SH-SY5Y (cell line): Measurements from ENCODE around the gene RALGAPA2.
A peak's percentile ranks its signal among the peaks of the same experiment; 100 is the strongest.

Experiments
- GATA2 ChIP-seq: IDR thresholded peaks from 2 replicates; pipeline ENCODE4 v1.6.1; 2011; ENCODE audit warnings: mild to moderate bottlenecking, low read depth, low read length
- GATA3 ChIP-seq: IDR thresholded peaks from 2 replicates; pipeline ENCODE4 v1.6.1; 2011; ENCODE audit warnings: low read depth, mild to moderate bottlenecking, low read length, moderate library complexity

The RALGAPA2 gene

GRCh38 chr20:20571068-20571780 lies 141.2 kb downstream of the RALGAPA2 start:
- no peak for TF ChIP-seq GATA2
- TF ChIP-seq GATA3, result no peak

DNA sequence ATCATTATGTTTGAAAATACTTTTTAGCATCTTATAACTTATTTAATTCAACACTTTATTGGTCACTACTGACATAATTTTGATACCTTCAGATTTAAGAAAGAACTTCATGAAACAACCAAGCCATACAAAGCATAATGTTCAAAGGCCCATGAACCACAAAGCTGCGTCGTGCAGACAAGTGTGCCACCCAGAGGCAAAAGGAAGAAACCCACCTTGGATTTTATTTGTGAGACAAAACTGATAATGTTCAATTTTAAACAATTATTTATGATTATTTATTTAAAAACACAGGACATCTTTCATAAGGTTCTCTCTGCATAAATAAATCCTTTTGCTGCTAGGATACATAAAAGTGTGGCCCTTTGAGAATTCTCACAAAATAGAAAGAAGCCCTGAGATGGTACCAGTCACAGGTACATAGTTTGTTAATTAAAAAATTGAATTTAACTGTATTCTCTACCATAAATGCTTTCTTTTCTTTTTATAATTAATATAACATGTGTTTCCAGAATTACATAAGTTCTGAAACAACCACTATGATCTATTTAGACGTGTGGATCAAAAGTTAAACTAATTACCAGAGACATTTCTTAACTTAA lies 143.7 kb downstream of the RALGAPA2 start:
- TF ChIP-seq GATA3, result no peak
- TF ChIP-seq GATA2, result no peak

GRCh38 chr20:20567712-20568111 lies 144.7 kb downstream of the RALGAPA2 start:
- TF ChIP-seq GATA2, result no peak
- no peak for TF ChIP-seq GATA3

- no peak for TF ChIP-seq GATA3
- no peak for TF ChIP-seq GATA2
Observed at GRCh38 chr20:20566516-20566915, 145.9 kb downstream of the RALGAPA2 start.

DNA sequence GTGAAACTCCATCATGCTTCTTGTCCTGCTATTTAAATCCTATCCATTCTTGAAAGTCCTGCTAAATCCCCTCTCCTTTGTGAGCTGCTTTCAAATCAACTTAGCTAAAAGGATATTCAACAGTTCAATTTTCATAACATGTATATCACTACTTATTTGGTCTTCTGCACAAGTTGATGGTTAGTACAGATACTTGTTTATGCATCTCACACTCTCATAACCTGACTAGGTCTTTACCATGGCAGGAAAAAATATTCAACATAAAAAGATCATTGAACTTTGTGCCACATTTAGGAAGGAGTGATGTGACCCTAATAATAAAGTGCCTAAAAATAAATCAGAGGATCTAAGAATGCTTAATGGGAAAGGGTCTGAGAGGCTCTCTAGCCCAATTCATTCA lies 148.2 kb downstream of the RALGAPA2 start:
- TF ChIP-seq GATA2 (no peak), GATA3 (no peak)

- TF ChIP-seq GATA2 (no peak), GATA3 (no peak)
Observed at GRCh38 chr20:20562507-20562906, 149.9 kb downstream of the RALGAPA2 start.

GRCh38 chr20:20561841-20562240 lies 150.6 kb downstream of the RALGAPA2 start:
- TF ChIP-seq GATA2 (no peak), GATA3 (no peak)

- TF ChIP-seq GATA2 (no peak), GATA3 (no peak)
Observed at GRCh38 chr20:20561172-20561571, 151.3 kb downstream of the RALGAPA2 start.

DNA sequence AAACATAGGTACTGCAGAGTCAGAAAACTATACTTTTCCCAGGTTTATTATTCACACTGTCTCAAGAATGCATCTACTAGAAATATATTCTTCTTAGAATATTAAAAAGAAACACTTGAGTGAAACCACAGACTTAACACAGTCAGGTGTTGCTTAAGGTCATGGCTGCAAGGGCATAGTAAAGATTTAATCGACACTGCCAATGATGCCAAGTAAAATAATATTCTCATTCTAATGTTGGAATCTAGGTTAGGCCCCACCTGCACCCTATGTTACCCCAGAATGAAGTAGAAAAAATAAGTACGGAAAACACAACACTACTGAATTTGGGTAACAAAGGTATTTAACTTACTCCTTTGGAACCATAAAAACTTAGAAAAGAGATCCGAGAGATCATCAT lies 155.0 kb downstream of the RALGAPA2 start:
- TF ChIP-seq GATA3 (no peak), GATA2 (no peak)

- TF ChIP-seq GATA2, result no peak
- no peak for TF ChIP-seq GATA3
Observed at GRCh38 chr20:20555838-20556237, 156.6 kb downstream of the RALGAPA2 start.

GRCh38 chr20:20554951-20555350 lies 157.5 kb downstream of the RALGAPA2 start:
- no peak for TF ChIP-seq GATA3
- no peak for TF ChIP-seq GATA2

DNA sequence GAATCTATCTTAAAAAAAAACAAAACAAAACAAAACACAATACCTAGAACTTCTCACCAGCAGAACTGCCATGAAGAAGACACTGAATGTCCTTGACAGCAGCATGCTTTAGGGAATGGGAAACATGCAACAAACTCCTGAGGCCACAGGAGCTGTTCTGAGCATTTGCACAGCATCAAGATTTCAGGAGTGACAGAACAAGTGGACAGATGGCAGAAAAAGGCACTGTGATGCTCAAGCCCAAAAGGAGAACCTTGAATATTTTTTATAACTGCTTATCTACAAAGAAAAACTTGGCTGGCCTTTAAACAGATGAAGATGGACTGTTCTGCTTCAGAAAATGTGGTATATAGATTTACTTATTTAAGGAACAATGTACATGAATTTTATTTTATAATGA lies 158.9 kb downstream of the RALGAPA2 start:
- no peak for TF ChIP-seq GATA3
- no peak for TF ChIP-seq GATA2

DNA sequence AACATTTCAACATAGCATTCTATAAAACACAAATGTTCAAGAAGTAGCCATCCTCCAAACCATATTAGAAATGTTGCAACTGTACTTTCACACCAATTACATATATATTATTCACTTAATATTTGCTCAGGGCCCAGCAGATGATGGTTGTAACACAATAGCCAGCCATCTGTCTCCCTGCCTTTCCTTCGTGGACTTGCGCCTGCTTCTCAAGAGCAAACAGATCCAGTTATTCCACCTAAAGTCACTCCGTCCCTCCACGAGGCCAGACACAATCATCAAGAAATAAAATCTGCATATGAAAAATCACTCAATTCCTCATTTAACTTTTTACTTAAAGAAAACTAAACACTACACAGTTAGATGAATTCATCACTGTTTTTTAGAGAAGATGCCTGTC lies 160.4 kb downstream of the RALGAPA2 start:
- TF ChIP-seq GATA2 (no peak), GATA3 (no peak)

- TF ChIP-seq GATA3, result peak; percentile 77
- peak; percentile 42; the same call in 1 of the 2 replicates for TF ChIP-seq GATA2
Observed at GRCh38 chr20:20551409-20551808, 161.0 kb downstream of the RALGAPA2 start.

GRCh38 chr20:20549704-20550103 lies 162.7 kb downstream of the RALGAPA2 start:
- TF ChIP-seq GATA2 (no peak), GATA3 (no peak)
